ENCODE data around the gene TUBB. TPM values are rescaled to one million over a fixed set of nuclear protein-coding genes. Genes with fewer than 3 reads are reported as not detected.

TUBB gene
- total and polyA plus RNA-seq, 12 donors, result 90.3 to 473 (median 214) TPM

- peak overlapping the region; percentile 94 to 98 (median 95) for H3K27ac ChIP-seq
- no peaks in the 10 kb centered on the region for H3K36me3 ChIP-seq (replicated peaks in 1 of 2)
- intact Hi-C loops (cut with DNase I), result loop anchor here (2.0 kb wide), 1 partner anchor 33 kb away; the partner anchor contains the start of gene TUBB (in 2 of the 2)
- no peaks in the 10 kb centered on the region for H3K27me3 ChIP-seq
- 17 to 58% (median 23%) methylated on average over 7 to 22 of the region's 22 CpGs for WGBS, 4 donors
- H3K4me1 ChIP-seq (replicated peaks in 1 of 2), result peaks cover 43 to 61% of the 10 kb centered on the region in 2 donors
- H3K9me3 ChIP-seq (replicated peaks in 1 of 3), result no peaks in the 10 kb centered on the region
- DNase-seq, result peak in 3 of 7 donors; percentile 21 to 47 (median 32)
- TF ChIP-seq POLR2A (IDR thresholded peaks at IDR 0.05), result no peak
- TF ChIP-seq, protein P1, sequence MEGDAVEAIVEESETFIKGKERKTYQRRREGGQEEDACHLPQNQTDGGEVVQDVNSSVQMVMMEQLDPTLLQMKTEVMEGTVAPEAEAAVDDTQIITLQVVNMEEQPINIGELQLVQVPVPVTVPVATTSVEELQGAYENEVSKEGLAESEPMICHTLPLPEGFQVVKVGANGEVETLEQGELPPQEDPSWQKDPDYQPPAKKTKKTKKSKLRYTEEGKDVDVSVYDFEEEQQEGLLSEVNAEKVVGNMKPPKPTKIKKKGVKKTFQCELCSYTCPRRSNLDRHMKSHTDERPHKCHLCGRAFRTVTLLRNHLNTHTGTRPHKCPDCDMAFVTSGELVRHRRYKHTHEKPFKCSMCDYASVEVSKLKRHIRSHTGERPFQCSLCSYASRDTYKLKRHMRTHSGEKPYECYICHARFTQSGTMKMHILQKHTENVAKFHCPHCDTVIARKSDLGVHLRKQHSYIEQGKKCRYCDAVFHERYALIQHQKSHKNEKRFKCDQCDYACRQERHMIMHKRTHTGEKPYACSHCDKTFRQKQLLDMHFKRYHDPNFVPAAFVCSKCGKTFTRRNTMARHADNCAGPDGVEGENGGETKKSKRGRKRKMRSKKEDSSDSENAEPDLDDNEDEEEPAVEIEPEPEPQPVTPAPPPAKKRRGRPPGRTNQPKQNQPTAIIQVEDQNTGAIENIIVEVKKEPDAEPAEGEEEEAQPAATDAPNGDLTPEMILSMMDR (IDR thresholded peaks at IDR 0.05), result peak in 1 of 6 experiments; percentile 8
- peak overlapping the region in 3 of 4 donors; percentile 51 to 87 (median 72) for H3K4me3 ChIP-seq
Measured at GRCh38 chr6:30687659-30688431, 32.3 kb upstream of the TUBB start.

DNA sequence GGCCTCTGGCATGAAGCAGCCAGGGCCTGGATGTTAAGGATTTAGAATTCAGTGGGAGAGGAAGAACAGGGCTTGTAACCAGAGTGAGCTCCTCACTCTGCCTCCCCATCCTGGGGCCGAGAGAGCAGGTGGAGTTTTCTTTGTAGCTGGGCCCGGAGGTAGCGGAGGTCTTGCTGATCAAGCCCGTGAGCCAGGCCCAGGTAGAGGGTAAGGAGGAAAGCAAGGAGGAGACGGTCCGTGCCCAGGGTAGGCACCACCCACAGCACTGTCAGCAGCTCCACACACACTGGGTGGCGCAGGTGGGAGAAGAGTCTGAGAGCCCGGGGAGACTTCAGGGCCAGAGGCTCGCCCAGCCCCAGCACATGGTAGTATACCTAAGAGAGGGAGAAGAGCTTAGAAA, 31.6 kb upstream of the TUBB start:
- Histone ChIP-seq H3K4me1 (replicated peaks in 1 of 2) (peaks cover 37 to 54% of the 10 kb centered on the region in 2 donors), H3K27me3 (no peaks in the 10 kb centered on the region), H3K36me3 (replicated peaks in 1 of 2) (no peaks in the 10 kb centered on the region), H3K4me3 (no peak overlapping the region), H3K9me3 (replicated peaks in 1 of 3) (no peaks in the 10 kb centered on the region), H3K27ac (peak overlapping the region in 2 of 5 donors; percentile 95 to 97)
- TF ChIP-seq, protein P1 (IDR thresholded peaks at IDR 0.05), result no peak
- no peak for TF ChIP-seq POLR2A (IDR thresholded peaks at IDR 0.05)
- intact Hi-C loops (cut with DNase I), result no loop called here
- WGBS, 4 donors, result 82 to 96% (median 95%) methylated on average over 7 to 9 of the region's 9 CpGs
- DNase-seq, result no peak

DNA sequence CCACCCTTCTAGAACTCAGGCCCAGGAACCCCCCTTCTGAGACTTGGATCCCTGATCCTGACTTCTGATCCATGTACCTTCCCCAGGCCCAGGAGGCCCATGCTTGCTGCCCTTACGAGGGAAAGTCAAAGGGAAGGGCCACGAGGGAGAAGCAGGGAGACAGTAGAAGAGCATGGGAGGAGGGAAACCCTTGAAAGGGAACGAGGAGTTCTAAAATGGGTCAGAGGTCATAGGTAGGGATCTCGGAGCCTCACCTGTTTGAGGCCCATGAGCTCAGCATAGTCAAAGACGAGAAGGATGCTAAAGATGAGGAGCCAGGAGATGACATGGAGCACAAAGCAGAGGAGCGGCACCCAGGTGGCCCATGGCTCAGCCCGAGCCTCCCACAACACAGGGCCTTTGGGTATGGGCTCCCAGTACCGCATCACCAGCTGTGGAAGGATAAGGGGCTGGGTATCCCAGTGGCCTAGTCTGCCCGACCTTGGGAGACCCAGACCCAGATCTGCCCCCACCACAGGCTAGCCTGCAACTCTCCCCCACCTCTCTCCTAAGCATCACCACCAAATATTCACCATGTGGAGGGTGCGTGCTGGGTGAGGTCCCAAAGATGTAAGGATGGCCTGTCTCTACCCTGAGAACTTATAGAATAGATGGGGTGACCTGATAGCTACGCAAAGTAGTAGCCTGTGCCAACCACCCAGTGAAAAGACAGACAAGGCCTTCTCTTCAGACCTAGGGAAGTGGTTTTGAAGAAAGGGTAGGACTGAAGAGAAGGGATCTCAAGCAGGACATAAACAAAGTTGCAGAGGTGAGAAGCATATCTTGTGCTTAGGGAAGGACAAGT, 30.9 kb upstream of the TUBB start:
- Histone ChIP-seq H3K36me3 (replicated peaks in 1 of 2) (no peaks in the 10 kb centered on the region), H3K27me3 (no peaks in the 10 kb centered on the region), H3K4me1 (replicated peaks in 1 of 2) (peaks cover 31 to 47% of the 10 kb centered on the region in 2 donors), H3K9me3 (replicated peaks in 1 of 3) (no peaks in the 10 kb centered on the region), H3K4me3 (no peak overlapping the region), H3K27ac (peak overlapping the region in 3 of 5 donors; percentile 79 to 84 (median 80))
- no peak for DNase-seq
- intact Hi-C loops (cut with DNase I), result no loop called here
- TF ChIP-seq POLR2A (IDR thresholded peaks at IDR 0.05), result no peak
- TF ChIP-seq, protein P1 (IDR thresholded peaks at IDR 0.05), result no peak
- WGBS, 4 donors, result 88 to 93% (median 91%) methylated on average over 10 to 11 of the region's 11 CpGs

- intact Hi-C loops (cut with DNase I), result no loop called here
- Histone ChIP-seq H3K4me1 (replicated peaks in 1 of 2) (peaks cover 23 to 41% of the 10 kb centered on the region in 2 donors), H3K27ac (peak overlapping the region; percentile 62 to 84 (median 79)), H3K27me3 (no peaks in the 10 kb centered on the region), H3K36me3 (replicated peaks in 1 of 2) (no peaks in the 10 kb centered on the region), H3K4me3 (peak overlapping the region in 1 of 4 donors; percentile 68), H3K9me3 (replicated peaks in 1 of 3) (no peaks in the 10 kb centered on the region)
- TF ChIP-seq, protein P1 (IDR thresholded peaks at IDR 0.05), result no peak
- no peak for TF ChIP-seq POLR2A (IDR thresholded peaks at IDR 0.05)
- 27 to 51% (median 39%) methylated on average over 3 to 4 of the region's 4 CpGs for WGBS, 4 donors
- no peak for DNase-seq
Measured at GRCh38 chr6:30689985-30690384, 30.2 kb upstream of the TUBB start.
